IPS-20b (cell line): ENCODE measurements around the gene SH3RF3.

Source experiments
- H3K27ac ChIP-seq: one replicate; pipeline ENCODE4 v1.5.1; 2013; ENCODE audit warnings: low read length
- H3K27me3 ChIP-seq: 2 replicates; pipeline ENCODE4 v1.6.1; 2013; ENCODE audit warnings: mild to moderate bottlenecking, low read length, inconsistent platforms; ENCODE audit not compliant: insufficient read depth
- H3K36me3 ChIP-seq: 2 replicates; pipeline ENCODE4 v1.6.1; 2013; ENCODE audit warnings: low read depth, mild to moderate bottlenecking, inconsistent platforms, low read length, moderate library complexity; ENCODE audit not compliant: insufficient read depth
- H3K4me1 ChIP-seq: 2 replicates; pipeline ENCODE4 v1.6.1; 2013; ENCODE audit warnings: mild to moderate bottlenecking, control low read depth, inconsistent platforms, low read length, moderate library complexity; ENCODE audit not compliant: insufficient read depth
- H3K4me3 ChIP-seq: 2 replicates; pipeline ENCODE4 v1.5.1; 2013; ENCODE audit warnings: mild to moderate bottlenecking, low read length, inconsistent platforms
- H3K9ac ChIP-seq: 2 replicates; pipeline ENCODE4 v1.6.1; 2013; ENCODE audit warnings: low read depth, mild to moderate bottlenecking, inconsistent platforms, low read length, moderate library complexity
- H3K9me3 ChIP-seq: 2 replicates; pipeline ENCODE4 v1.6.1; 2013; ENCODE audit warnings: mild to moderate bottlenecking, low read depth, low read length, inconsistent platforms; ENCODE audit not compliant: insufficient read depth

Gene SH3RF3

DNA sequence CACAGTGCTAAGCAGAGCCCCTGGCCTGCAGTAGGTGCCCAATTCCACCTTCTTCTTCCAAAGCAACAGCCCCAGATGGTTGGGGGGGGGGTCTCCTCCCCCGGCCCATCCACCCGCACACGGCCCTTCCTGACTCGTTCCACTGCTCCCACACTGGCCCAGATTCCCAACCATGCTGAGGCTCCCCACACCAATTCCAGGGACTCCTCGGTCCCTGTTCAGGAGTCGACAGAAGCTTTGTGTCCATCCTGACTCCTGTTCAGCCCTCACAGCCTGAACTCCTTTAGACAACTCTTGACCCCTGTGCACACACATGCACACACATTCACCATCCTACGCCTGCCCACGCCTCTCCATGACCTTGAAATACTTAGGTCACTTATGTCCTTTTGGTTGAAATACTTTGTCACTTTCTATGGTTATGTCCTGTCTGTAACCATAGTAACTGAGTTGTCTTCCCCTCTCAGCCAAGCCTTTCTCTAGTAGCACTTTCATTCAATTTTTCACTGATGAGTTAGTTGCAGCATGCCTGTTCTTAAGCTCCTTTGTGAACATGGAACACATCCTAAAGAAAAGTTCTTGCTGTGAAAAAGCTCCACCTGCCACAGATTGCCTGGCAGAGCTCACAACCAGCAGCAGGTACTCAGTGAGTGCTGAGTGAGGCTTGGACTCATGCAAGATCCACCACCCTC lies 258.9 kb downstream of the SH3RF3 start:
- no peak overlapping the region for H3K4me3 ChIP-seq
- H3K9ac ChIP-seq = no peak overlapping the region
- no peaks in the 10 kb centered on the region for H3K9me3 ChIP-seq
- H3K27me3 ChIP-seq = peaks cover 17% of the 10 kb centered on the region
- no peak overlapping the region for H3K27ac ChIP-seq
- H3K4me1 ChIP-seq = peaks cover 15% of the 10 kb centered on the region; the same call in 1 of the 2 replicates
- no peaks in the 10 kb centered on the region for H3K36me3 ChIP-seq

DNA sequence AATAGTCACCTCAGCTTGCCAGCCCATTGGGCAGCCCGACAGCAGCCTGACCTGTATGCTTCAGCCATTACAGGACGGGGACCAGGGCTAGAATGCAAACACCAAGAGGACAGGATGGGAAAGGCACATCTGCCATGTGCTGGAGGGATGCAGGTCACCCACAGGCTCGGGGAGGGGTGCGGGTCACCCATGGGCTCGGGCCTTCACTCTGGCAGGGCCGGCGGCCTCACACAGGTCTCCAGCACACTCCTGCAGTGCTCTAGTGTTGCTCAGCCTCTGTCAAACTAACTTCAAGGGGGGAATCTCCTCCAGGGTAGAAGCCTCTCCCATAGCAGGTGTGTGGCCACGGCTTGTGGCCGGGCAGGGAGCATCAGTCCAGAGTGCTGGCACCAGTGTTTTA lies 262.2 kb downstream of the SH3RF3 start:
- H3K4me3 ChIP-seq = no peak overlapping the region
- no peak overlapping the region for H3K27ac ChIP-seq
- no peak overlapping the region for H3K9ac ChIP-seq
- H3K36me3 ChIP-seq = no peaks in the 10 kb centered on the region
- no peaks in the 10 kb centered on the region for H3K27me3 ChIP-seq
- H3K4me1 ChIP-seq = peaks cover 10% of the 10 kb centered on the region; the same call in 1 of the 2 replicates
- no peaks in the 10 kb centered on the region for H3K9me3 ChIP-seq

DNA sequence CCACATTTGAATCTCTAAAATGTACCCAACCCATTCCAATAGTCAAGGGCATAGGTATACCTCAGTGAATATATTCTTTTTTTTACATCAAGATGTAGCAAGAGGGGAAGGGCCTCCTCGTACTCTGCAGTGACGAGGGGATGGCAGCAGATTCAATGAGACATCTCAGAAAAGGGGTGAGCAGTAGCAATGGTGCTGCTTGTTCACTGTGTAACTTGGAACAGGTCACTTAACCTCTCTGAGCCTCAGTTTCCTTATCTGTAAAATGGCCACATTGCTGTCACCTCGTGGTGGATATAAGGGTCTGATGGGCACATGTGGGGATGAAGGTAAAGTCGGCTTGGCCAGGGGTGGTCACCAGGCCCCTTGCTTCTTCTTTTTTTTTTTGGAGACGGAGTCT lies 263.1 kb downstream of the SH3RF3 start:
- no peak overlapping the region for H3K4me3 ChIP-seq
- H3K9me3 ChIP-seq = no peaks in the 10 kb centered on the region
- H3K27me3 ChIP-seq = no peaks in the 10 kb centered on the region
- H3K36me3 ChIP-seq = no peaks in the 10 kb centered on the region
- no peak overlapping the region for H3K27ac ChIP-seq
- H3K9ac ChIP-seq = no peak overlapping the region
- H3K4me1 ChIP-seq = peaks cover 8% of the 10 kb centered on the region; the same call in 1 of the 2 replicates

DNA sequence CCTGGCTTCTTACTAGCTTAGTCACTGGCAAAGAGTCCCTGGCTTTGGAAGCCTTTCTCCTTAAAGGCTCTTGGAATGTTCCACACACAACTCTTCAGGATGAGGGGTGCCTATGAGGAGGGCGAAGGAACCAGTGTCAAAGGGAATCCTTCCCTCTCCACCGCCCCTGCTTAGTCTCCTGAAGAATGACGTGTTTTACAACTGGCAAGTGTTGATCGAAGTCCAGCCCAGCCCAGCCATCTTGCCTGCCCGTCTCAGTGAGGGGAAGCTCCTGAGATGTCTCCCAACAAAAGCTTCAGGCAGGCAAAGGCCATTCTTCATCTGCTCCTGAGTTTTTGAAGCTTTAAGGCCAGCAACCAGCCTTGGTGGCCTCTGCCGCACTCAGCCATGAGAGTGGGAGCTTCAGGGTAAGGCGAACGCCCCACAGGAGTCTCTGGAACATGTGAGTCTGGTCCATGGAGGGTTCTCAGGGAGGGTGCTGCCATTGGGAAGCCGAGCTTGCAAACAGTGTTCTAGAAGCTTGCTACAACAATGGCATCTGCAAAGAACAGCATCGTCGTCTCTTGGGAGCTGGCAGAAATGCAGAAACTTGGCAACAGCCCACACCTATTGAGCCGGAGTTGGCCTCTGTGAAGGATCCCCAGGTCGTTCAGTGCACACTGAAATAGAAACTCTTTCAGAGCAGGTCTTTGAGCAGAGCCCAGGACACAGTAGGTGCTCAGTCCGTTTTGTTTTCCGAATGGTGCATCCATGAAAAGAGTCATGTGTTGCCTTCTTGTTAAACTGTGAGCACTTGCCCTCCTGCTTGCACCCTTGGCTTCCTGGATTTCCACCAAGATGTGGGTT lies 264.0 kb downstream of the SH3RF3 start:
- Histone ChIP-seq H3K4me1 (peaks cover 8% of the 10 kb centered on the region; the same call in 1 of the 2 replicates), H3K36me3 (no peaks in the 10 kb centered on the region), H3K27me3 (no peaks in the 10 kb centered on the region), H3K9ac (no peak overlapping the region), H3K4me3 (no peak overlapping the region), H3K9me3 (no peaks in the 10 kb centered on the region), H3K27ac (no peak overlapping the region)

DNA sequence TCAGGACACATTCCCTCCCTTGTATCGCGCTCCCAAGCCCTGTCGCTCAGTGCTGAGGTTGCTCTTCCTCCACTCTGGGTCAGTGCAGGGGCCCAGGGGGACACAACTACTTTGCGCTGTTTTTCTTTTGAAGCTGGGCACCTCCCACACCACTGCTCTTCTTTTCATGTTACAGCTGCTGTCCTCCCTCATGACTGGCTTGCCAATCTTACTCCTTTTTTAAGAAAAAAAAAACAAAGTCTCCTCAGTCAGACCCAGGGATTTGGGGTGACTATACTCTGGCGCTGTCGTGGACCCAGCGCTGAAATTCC lies 264.6 kb downstream of the SH3RF3 start:
- Histone ChIP-seq H3K27me3 (no peaks in the 10 kb centered on the region), H3K9me3 (no peaks in the 10 kb centered on the region), H3K36me3 (no peaks in the 10 kb centered on the region), H3K4me3 (no peak overlapping the region), H3K27ac (no peak overlapping the region), H3K9ac (no peak overlapping the region), H3K4me1 (peaks cover 4% of the 10 kb centered on the region; the same call in 1 of the 2 replicates)

DNA sequence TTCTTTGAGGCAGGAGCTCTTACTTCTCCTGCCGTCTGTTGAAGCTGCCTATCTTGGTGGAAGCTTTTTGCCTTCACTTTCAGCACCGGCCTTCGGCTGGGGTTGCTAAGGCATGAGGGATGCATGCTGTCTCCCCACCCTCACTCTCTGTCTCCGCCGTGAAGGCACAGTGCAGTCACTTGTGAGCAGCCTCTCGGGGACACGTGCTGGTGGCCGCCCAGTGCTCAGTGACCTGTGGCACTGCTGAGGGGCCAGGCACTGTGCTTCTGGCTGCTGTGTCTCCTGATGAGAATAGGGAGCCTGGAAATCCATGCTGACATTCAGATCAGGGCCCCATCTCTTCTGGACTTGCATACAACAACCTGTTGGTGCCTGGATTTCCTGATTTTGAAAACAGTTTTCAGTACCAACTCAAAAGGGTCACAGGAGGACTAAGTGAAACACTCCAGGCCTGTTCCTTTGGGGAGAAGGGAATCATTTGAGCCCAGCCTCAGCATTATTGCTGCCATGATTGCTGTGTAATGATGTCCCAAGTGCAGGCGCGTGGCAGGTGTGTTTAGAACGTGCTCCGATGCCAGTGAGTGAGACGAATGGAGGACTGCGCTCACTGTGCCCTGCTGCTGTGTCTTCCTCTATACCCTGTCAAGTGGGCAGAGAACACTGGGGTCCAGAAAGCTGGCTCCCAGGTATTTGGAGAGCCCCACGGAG lies 266.6 kb downstream of the SH3RF3 start:
- H3K27me3 ChIP-seq = no peaks in the 10 kb centered on the region
- H3K4me3 ChIP-seq = no peak overlapping the region
- no peak overlapping the region for H3K9ac ChIP-seq
- no peak overlapping the region for H3K27ac ChIP-seq
- no peaks in the 10 kb centered on the region for H3K36me3 ChIP-seq
- no peaks in the 10 kb centered on the region for H3K9me3 ChIP-seq
- peaks cover 4% of the 10 kb centered on the region; the same call in 1 of the 2 replicates for H3K4me1 ChIP-seq

DNA sequence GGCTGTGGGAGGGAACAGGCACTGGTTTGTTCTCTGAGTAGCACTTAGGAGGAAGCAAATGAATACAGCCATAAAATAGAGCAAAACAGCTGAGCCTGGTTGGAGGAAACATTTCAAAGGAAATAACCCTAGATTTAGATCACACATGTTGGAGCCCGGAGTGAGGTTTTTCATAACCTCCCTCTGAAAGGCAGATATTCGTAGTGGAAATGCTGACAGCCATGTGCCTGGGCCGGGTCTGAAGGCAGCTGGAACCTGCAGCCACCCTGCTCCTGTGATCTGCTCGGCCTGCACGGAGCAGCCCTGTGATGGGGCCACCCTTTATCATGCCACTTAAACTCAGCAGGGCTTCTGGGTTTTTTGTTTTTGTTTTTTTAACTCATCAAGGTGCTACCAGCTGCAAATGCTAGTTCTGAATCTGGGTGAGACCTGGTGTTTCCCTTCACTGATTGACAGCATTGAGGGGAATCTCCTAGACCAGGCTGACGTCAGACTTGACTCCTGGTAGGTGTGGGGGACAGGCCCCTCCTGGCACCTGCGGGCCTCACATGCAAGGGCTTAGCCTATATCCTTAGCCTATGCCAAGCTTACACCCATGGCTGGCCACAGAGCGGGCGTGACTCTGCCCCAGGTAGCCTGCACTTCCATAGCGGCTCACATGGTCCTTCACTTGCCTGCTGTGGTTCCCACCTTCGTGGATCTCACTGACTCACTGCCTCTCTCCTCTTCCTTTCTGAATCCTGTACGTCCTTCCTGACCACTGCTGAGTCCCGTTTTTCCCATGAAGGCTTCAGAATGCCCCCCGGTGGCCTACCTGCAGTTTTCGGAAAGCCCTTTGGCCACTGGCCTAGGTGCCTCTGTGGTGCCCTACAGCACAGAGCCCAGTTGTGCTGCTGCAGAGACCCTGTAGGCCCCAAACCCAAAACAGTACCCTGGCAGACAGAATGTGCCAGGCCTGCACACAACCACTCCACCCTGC lies 267.5 kb downstream of the SH3RF3 start:
- no peaks in the 10 kb centered on the region for H3K36me3 ChIP-seq
- H3K9me3 ChIP-seq = no peaks in the 10 kb centered on the region
- no peak overlapping the region for H3K9ac ChIP-seq
- no peak overlapping the region for H3K27ac ChIP-seq
- no peak overlapping the region for H3K4me3 ChIP-seq
- peaks cover 4% of the 10 kb centered on the region; the same call in 1 of the 2 replicates for H3K4me1 ChIP-seq
- no peaks in the 10 kb centered on the region for H3K27me3 ChIP-seq

DNA sequence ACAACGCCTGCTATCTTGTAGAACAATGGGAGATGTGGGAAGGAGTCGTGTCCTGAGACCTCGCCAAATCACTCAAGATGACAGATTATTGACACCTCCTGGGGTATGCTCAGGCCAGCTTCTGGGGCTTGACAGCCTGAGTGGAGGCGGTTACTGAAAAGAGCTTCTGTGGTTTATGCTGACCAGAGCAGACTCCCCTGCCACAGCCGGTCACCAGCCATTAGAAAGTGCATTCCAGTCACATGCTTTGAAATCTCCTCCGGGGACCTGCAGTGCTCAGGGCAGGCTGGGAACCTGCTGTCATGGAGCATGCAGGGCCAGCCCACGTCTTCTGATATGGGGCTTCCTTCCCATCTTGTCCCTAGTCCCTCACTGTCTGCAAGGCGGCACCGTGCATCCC lies 268.9 kb downstream of the SH3RF3 start:
- Histone ChIP-seq H3K36me3 (no peaks in the 10 kb centered on the region), H3K9ac (no peak overlapping the region), H3K27ac (no peak overlapping the region), H3K27me3 (no peaks in the 10 kb centered on the region), H3K4me3 (no peak overlapping the region), H3K4me1 (peaks cover 4% of the 10 kb centered on the region; the same call in 1 of the 2 replicates), H3K9me3 (no peaks in the 10 kb centered on the region)

DNA sequence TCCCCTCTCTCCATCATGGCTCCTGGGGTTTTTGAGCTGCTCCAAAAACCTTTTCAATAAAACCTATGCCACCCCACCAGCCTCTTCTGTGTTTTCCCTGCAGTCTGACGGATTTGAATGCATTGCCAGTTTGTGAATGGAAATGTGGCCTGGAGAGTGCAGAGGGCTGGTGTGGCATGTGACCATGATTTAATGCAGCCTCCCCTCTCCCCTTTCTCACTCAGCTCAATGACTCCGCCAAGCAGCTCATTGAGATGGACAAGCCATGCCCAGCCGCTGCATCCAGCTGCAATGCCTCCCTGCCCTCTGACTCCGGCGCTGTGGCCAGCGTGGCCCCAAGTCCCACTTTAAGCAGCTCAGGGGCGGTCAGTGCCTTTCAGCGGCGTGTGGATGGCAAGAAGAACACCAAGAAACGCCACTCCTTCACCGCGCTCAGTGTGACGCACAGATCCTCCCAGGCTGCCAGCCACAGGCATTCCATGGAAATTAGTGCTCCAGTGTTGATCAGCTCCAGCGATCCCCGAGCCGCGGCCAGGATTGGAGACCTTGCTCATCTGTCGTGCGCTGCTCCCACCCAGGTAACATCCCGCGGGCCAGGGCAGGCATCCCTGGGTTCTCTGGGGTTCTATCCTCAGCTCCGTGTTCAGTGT lies 269.5 kb downstream of the SH3RF3 start:
- H3K36me3 ChIP-seq = no peaks in the 10 kb centered on the region
- no peak overlapping the region for H3K9ac ChIP-seq
- H3K4me1 ChIP-seq = peaks cover 4% of the 10 kb centered on the region; the same call in 1 of the 2 replicates
- H3K9me3 ChIP-seq = no peaks in the 10 kb centered on the region
- H3K27ac ChIP-seq = no peak overlapping the region
- no peaks in the 10 kb centered on the region for H3K27me3 ChIP-seq
- no peak overlapping the region for H3K4me3 ChIP-seq

DNA sequence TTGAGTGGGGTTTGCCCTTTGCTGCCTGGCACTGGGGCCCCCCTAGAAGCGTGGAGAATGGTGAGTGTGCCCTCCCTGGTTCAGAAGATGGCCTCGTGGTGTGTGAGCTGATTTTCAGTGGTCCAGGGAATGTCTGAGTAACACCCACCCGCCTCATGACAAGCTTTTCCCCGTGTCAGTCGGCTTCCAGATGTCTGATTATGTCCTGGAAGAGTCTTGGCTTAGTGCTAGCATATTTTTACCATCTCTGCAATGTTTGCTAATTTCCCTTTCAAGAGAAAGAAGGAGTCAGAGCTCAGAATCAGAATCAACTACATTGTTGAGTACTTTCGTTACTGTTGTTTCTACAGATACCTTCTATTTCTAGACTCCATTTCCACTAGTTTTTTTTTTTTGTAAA lies 270.1 kb downstream of the SH3RF3 start:
- H3K4me3 ChIP-seq = no peak overlapping the region

More for the DNA sequence above, 270.1 kb downstream of the SH3RF3 start:
- no peaks in the 10 kb centered on the region for H3K9me3 ChIP-seq
- H3K9ac ChIP-seq = no peak overlapping the region
- H3K27me3 ChIP-seq = no peaks in the 10 kb centered on the region
- H3K27ac ChIP-seq = no peak overlapping the region
- no peaks in the 10 kb centered on the region for H3K36me3 ChIP-seq
- H3K4me1 ChIP-seq = peaks cover 4% of the 10 kb centered on the region; the same call in 1 of the 2 replicates
